SK-N-SH (cell line): ENCODE measurements around the gene TECPR1.

Experiments
- EP300 ChIP-seq, 2 experiments: IDR thresholded peaks; 2 replicates each; pipeline versions ENCODE4 v1.4.0 to v1.6.1; 2012; ENCODE audit warnings: borderline replicate concordance in 1 of 2, low read depth in 1 of 2, low read length in 1 of 2
- GABPA ChIP-seq: IDR thresholded peaks from 2 replicates; pipeline ENCODE4 v1.4.0; 2012; ENCODE audit warnings: low read depth, mild to moderate bottlenecking
- GATA2 ChIP-seq: sonication (generic); formaldehyde crosslinking; IDR thresholded peaks from 2 replicates; pipeline ENCODE4 v1.5.0; 2020; ENCODE audit warnings: mild to moderate bottlenecking, missing genetic modification reagents
- SIN3A ChIP-seq: IDR thresholded peaks from 2 replicates; pipeline ENCODE4 v1.6.1; 2012; ENCODE audit warnings: low read depth, mild to moderate bottlenecking, low read length, moderate library complexity, borderline replicate concordance
- TCF12 ChIP-seq: IDR thresholded peaks from 2 replicates; pipeline ENCODE4 v1.4.0; 2012
- TF ChIP-seq, protein P1 (sequence below): fragments of 200-600 bp; sonication (generic); IDR thresholded peaks from 2 replicates; pipeline ENCODE4 v1.6.1; 2017; ENCODE audit warnings: antibody characterized with exemption, mild to moderate bottlenecking, moderate library complexity

DNA sequence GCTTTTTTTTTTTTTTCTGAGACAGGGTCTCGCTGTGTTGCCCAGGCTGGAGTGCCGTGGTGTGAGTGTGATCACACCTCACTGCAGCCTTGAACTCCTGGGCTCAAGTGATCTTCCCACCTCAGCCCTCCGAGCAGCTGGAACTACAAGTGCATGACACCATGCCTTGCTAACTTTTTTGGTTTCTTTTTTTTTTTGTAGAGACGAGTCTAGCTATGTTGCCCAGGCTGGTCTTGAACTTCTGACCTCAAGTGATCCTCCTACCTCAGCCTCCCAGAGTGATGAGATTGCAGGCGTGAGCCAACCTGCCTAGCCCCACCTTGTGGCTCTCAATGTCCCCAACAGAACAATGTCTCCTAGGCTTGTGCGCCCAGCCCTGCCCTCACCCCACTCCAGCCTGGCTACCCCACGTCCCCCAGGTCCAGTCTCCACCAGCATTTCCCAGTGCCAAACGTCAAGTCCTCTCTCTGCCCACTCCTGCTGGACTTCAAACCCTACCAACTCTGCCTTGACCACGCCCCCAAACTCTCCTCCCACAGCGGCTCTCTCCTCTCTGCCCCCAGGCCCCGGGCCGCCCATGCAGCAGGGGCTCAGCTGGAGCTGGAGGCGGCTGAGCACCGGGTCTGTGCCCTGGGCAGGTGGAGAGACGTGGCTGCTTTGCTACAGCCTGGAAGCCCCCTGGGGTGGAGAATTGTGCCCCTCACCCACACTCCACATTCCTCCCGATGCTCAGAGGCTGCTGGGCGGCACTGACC lies 21.9 kb downstream of the TECPR1 start:
- no peak for TF ChIP-seq TCF12
- TF ChIP-seq, protein P1, sequence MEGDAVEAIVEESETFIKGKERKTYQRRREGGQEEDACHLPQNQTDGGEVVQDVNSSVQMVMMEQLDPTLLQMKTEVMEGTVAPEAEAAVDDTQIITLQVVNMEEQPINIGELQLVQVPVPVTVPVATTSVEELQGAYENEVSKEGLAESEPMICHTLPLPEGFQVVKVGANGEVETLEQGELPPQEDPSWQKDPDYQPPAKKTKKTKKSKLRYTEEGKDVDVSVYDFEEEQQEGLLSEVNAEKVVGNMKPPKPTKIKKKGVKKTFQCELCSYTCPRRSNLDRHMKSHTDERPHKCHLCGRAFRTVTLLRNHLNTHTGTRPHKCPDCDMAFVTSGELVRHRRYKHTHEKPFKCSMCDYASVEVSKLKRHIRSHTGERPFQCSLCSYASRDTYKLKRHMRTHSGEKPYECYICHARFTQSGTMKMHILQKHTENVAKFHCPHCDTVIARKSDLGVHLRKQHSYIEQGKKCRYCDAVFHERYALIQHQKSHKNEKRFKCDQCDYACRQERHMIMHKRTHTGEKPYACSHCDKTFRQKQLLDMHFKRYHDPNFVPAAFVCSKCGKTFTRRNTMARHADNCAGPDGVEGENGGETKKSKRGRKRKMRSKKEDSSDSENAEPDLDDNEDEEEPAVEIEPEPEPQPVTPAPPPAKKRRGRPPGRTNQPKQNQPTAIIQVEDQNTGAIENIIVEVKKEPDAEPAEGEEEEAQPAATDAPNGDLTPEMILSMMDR, result no peak
- TF ChIP-seq GATA2, result no peak
- TF ChIP-seq EP300 (IDR thresholded peaks at IDR 0.05; ENCODE audit: borderline replicate concordance in 1 of 2, low read depth in 1 of 2, low read length in 1 of 2), result no peak
- TF ChIP-seq GABPA, result no peak
- TF ChIP-seq SIN3A, result no peak
